ENCODE data around the gene ITCH. TPM values are rescaled to one million over a fixed set of nuclear protein-coding genes. Genes with fewer than 3 reads are reported as not detected.

ITCH gene
- total and polyA plus RNA-seq, 2 of the 8 experiments (the other 6 are each of a cell fraction or from before 2014, with no cell fraction given), result 3.9 to 45.2 TPM

- CTCF ChIA-PET (ENCODE audit: partially characterized antibody), result interaction anchor here (0.6 to 1.3 kb wide), 2 partner anchors 14 to 153 kb away, joined by 3 to 5 read pairs; no protein-coding TSS in a partner anchor
Measured at GRCh38 chr20:34553366-34553867, 190.3 kb downstream of the ITCH start.

More at GRCh38 chr20:34553366-34553867, 190.3 kb downstream of the ITCH start:
- Histone ChIP-seq H3K56ac (replicated peaks; ENCODE audit: insufficient read length, low read depth, low read length) (no peak overlapping the region), H4K20me1 (replicated peaks in 1 of 2; ENCODE audit: control insufficient read depth in 1 of 2, insufficient read depth in 2 of 2, low read length in 2 of 2) (no peaks in the 10 kb centered on the region), H2AFZ (ENCODE audit: low read length) (no peak overlapping the region), H3K23me2 (ENCODE audit: low read depth, low read length) (peaks cover 3% of the 10 kb centered on the region; the same call in 1 of the 2 replicates), H3K14ac (ENCODE audit: insufficient read length) (no peak overlapping the region), H3K9ac (replicated peaks in 1 of 4; ENCODE audit: extremely low read depth in 1 of 4, low read depth in 3 of 4, low read length in 3 of 4) (no peak overlapping the region; a peak in 1 of 7 replicates), H3K4me2 (ENCODE audit: insufficient read depth in 1 of 2, low read depth in 2 of 2, low read length in 2 of 2) (no peak overlapping the region), H3K9me3 (ENCODE audit: insufficient read depth in 2 of 2, low read depth in 1 of 2, low read length in 1 of 2) (no peaks in the 10 kb centered on the region), H2BK20ac (ENCODE audit: low read length) (no peak overlapping the region), H2BK120ac (replicated peaks; ENCODE audit: low read depth, low read length) (no peak overlapping the region), H3K4me3 (ENCODE audit: extremely low read depth in 1 of 4, insufficient read depth in 2 of 4, low read depth in 3 of 4, low read length in 4 of 4) (no peak overlapping the region), H3K36me3 (ENCODE audit: control insufficient read depth in 2 of 4, insufficient read depth in 4 of 4, low read length in 3 of 4) (no peaks in the 10 kb centered on the region), H4K8ac (ENCODE audit: extremely low read depth, insufficient read depth, low read length) (no peak overlapping the region), H3K4me1 (replicated peaks in 1 of 4; ENCODE audit: control insufficient read depth in 3 of 4, insufficient read depth in 4 of 4, low read length in 3 of 4) (peaks cover 0 to 9% (median 0%) of the 10 kb centered on the region in 4 experiments; a peak in 4 of 7 replicates), H4K91ac (replicated peaks; ENCODE audit: insufficient read length, low read length) (no peak overlapping the region), H3K27ac (ENCODE audit: low read depth, low read length) (no peak overlapping the region), H2BK15ac (ENCODE audit: low read length) (no peak overlapping the region), H3K79me2 (ENCODE audit: control insufficient read depth in 1 of 2, insufficient read depth in 2 of 2, low read length in 2 of 2) (no peaks in the 10 kb centered on the region), H2BK12ac (ENCODE audit: low read depth, low read length) (no peak overlapping the region), H3K79me1 (ENCODE audit: low read depth, low read length) (no peaks in the 10 kb centered on the region), H4K5ac (ENCODE audit: insufficient read length, low read depth, low read length) (no peak overlapping the region), H3K23ac (ENCODE audit: insufficient read length) (no peak overlapping the region), H2AK5ac (ENCODE audit: low read depth, low read length) (no peak overlapping the region), H2BK5ac (ENCODE audit: low read depth, low read length) (no peak overlapping the region), H3K27me3 (replicated peaks in 1 of 4; ENCODE audit: control insufficient read depth in 3 of 4, extremely low read depth in 1 of 4, insufficient read depth in 3 of 4, low read length in 3 of 4) (peaks cover 0 to 2% (median 0%) of the 10 kb centered on the region in 4 experiments; a peak in 1 of 7 replicates), H3K18ac (ENCODE audit: extremely low read depth, low read length) (no peak overlapping the region), H3K4ac (replicated peaks; ENCODE audit: insufficient read length, low read depth, low read length) (no peak overlapping the region)
- WGBS, 2 experiments (ENCODE audit: extremely low coverage in 1 of 2, insufficient coverage in 1 of 2, insufficient read length in 1 of 2, insufficient replicate concordance in 2 of 2, low coverage in 1 of 2, low lambda C conversion rate in 2 of 2, missing lambda C conversion rate in 1 of 2), result 77% methylated on average over 4 of the region's 4 CpGs; no CpG with 5 or more reads in 1 of the 2 experiments
- POLR2A ChIA-PET (ENCODE audit: partially characterized antibody), result no interaction called here
- no peak for FAIRE-seq
- DNase-seq (ENCODE audit: low read depth in 1 of 2, low spot score in 2 of 2), result no peak
- TF ChIP-seq KDM4A (IDR thresholded peaks at IDR 0.05; ENCODE audit: low read depth, low read length, severe bottlenecking), result no peak
- no peak for TF ChIP-seq TEAD4 (IDR thresholded peaks at IDR 0.05; ENCODE audit: low read depth, low read length)
- no peak for TF ChIP-seq CBX8 (IDR thresholded peaks at IDR 0.05; ENCODE audit: borderline replicate concordance, low read depth, low read length)
- no peak for TF ChIP-seq RFX5 (IDR thresholded peaks at IDR 0.05; ENCODE audit: borderline replicate concordance, low read depth, low read length)
- no peak for TF ChIP-seq SAP30 (IDR thresholded peaks at IDR 0.05; ENCODE audit: insufficient read depth, insufficient replicate concordance, low read length)
